Measurements from ENCODE around the gene SPATA24. TPM values are rescaled to one million over a fixed set of nuclear protein-coding genes. Genes with fewer than 3 reads are reported as not detected.

Gene SPATA24
- polyA plus RNA-seq, 1 donor from 2014 or later: 6.7 TPM

DNA sequence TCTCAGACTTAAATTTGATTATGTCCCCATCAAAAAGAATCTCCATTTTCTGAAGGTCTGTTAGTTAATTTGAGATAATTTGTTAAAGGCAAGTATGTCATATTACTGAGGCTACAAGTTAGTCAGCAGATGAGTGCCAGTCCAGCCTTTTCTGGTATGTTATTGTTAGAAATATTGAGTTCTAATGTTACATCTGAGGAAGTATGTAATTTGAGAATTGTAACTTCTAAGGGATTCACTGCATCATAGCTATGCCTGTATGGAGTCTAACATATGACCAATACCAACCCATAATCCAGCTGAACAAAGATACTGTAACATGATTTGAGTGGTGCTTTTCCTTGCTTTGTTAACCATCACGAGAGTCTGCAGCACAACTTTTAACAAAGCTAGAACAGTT lies 34.7 kb downstream of the SPATA24 start:
- Histone ChIP-seq H3K9me2 (ENCODE audit: insufficient read depth, low read length) (no peaks in the 10 kb centered on the region), H3K36me3 (ENCODE audit: insufficient read depth, low read length) (peaks cover 16% of the 10 kb centered on the region), H3K4me2 (ENCODE audit: low read length) (no peak overlapping the region), H3K27me3 (ENCODE audit: insufficient read depth, low read depth, low read length) (no peaks in the 10 kb centered on the region), H2AFZ (ENCODE audit: low read depth, low read length) (no peak overlapping the region), H3K4me3 (ENCODE audit: low read length) (no peak overlapping the region), H3F3A (ENCODE audit: insufficient read depth, low read length, poor library complexity, severe bottlenecking) (no peaks in the 10 kb centered on the region), H3K79me2 (replicated peaks; ENCODE audit: insufficient read depth, low read length) (no peaks in the 10 kb centered on the region), H4K20me1 (ENCODE audit: insufficient read depth) (no peaks in the 10 kb centered on the region), H3K9ac (ENCODE audit: low read length) (no peak overlapping the region), H3K9me3 (ENCODE audit: low read length) (no peaks in the 10 kb centered on the region), H3K27ac (ENCODE audit: low read length) (no peak overlapping the region)
- TF ChIP-seq RAD21 (conservative IDR thresholded peaks at IDR 0.05): no peak
- TF ChIP-seq, protein P1, sequence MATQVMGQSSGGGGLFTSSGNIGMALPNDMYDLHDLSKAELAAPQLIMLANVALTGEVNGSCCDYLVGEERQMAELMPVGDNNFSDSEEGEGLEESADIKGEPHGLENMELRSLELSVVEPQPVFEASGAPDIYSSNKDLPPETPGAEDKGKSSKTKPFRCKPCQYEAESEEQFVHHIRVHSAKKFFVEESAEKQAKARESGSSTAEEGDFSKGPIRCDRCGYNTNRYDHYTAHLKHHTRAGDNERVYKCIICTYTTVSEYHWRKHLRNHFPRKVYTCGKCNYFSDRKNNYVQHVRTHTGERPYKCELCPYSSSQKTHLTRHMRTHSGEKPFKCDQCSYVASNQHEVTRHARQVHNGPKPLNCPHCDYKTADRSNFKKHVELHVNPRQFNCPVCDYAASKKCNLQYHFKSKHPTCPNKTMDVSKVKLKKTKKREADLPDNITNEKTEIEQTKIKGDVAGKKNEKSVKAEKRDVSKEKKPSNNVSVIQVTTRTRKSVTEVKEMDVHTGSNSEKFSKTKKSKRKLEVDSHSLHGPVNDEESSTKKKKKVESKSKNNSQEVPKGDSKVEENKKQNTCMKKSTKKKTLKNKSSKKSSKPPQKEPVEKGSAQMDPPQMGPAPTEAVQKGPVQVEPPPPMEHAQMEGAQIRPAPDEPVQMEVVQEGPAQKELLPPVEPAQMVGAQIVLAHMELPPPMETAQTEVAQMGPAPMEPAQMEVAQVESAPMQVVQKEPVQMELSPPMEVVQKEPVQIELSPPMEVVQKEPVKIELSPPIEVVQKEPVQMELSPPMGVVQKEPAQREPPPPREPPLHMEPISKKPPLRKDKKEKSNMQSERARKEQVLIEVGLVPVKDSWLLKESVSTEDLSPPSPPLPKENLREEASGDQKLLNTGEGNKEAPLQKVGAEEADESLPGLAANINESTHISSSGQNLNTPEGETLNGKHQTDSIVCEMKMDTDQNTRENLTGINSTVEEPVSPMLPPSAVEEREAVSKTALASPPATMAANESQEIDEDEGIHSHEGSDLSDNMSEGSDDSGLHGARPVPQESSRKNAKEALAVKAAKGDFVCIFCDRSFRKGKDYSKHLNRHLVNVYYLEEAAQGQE (IDR thresholded peaks at IDR 0.05; ENCODE audit: borderline replicate concordance): no peak
- no peak for TF ChIP-seq EP300 (conservative IDR thresholded peaks at IDR 0.05; ENCODE audit: poor library complexity, severe bottlenecking)
- no peak for TF ChIP-seq EZH2 (IDR thresholded peaks at IDR 0.05; ENCODE audit: borderline replicate concordance, insufficient read depth, low read length, poor library complexity, severe bottlenecking)
- TF ChIP-seq TAF1 (IDR thresholded peaks at IDR 0.05; ENCODE audit: low read depth): no peak
- TF ChIP-seq, protein P2, sequence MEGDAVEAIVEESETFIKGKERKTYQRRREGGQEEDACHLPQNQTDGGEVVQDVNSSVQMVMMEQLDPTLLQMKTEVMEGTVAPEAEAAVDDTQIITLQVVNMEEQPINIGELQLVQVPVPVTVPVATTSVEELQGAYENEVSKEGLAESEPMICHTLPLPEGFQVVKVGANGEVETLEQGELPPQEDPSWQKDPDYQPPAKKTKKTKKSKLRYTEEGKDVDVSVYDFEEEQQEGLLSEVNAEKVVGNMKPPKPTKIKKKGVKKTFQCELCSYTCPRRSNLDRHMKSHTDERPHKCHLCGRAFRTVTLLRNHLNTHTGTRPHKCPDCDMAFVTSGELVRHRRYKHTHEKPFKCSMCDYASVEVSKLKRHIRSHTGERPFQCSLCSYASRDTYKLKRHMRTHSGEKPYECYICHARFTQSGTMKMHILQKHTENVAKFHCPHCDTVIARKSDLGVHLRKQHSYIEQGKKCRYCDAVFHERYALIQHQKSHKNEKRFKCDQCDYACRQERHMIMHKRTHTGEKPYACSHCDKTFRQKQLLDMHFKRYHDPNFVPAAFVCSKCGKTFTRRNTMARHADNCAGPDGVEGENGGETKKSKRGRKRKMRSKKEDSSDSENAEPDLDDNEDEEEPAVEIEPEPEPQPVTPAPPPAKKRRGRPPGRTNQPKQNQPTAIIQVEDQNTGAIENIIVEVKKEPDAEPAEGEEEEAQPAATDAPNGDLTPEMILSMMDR (IDR thresholded peaks at IDR 0.05; ENCODE audit: poor library complexity, severe bottlenecking): no peak
- TF ChIP-seq POLR2AphosphoS5 (IDR thresholded peaks at IDR 0.05): no peak

DNA sequence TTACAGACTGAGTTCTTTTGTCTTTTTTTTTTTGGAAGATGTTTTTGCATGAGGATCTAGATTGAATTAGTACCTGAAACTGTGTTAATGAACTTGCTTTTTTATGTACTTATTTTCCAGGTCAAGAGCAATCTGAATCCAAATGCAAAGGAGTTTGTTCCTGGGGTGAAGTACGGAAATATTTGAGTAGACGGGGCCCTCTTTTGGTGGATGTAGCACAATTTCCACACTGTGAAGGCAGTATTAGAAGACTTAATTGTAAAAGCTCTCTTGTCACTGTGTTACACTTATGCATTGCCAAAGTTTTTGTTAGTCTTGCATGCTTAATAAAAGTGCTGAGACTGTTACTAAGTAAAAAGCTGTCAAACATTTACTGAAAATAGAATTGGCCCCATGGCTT lies 35.3 kb downstream of the SPATA24 start:
- no peak overlapping the region for H2AFZ ChIP-seq (ENCODE audit: low read depth, low read length)
- no peaks in the 10 kb centered on the region for H3K27me3 ChIP-seq (ENCODE audit: insufficient read depth, low read depth, low read length)
- no peaks in the 10 kb centered on the region for H3F3A ChIP-seq (ENCODE audit: insufficient read depth, low read length, poor library complexity, severe bottlenecking)

More for the DNA sequence above, 35.3 kb downstream of the SPATA24 start:
- Histone ChIP-seq H3K9ac (ENCODE audit: low read length) (no peak overlapping the region), H4K20me1 (ENCODE audit: insufficient read depth) (no peaks in the 10 kb centered on the region), H3K4me2 (ENCODE audit: low read length) (no peak overlapping the region), H3K79me2 (replicated peaks; ENCODE audit: insufficient read depth, low read length) (no peaks in the 10 kb centered on the region), H3K4me3 (ENCODE audit: low read length) (no peak overlapping the region), H3K27ac (ENCODE audit: low read length) (no peak overlapping the region), H3K9me2 (ENCODE audit: insufficient read depth, low read length) (no peaks in the 10 kb centered on the region), H3K36me3 (ENCODE audit: insufficient read depth, low read length) (peaks cover 21% of the 10 kb centered on the region), H3K9me3 (ENCODE audit: low read length) (no peaks in the 10 kb centered on the region)
- TF ChIP-seq, protein P2 (IDR thresholded peaks at IDR 0.05; ENCODE audit: poor library complexity, severe bottlenecking): no peak
- TF ChIP-seq MXI1 (conservative IDR thresholded peaks at IDR 0.05; ENCODE audit: poor library complexity, severe bottlenecking) (no peak), EZH2 (IDR thresholded peaks at IDR 0.05; ENCODE audit: borderline replicate concordance, insufficient read depth, low read length, poor library complexity, severe bottlenecking) (no peak), EP300 (conservative IDR thresholded peaks at IDR 0.05; ENCODE audit: poor library complexity, severe bottlenecking) (no peak), RAD21 (conservative IDR thresholded peaks at IDR 0.05) (no peak), POLR2AphosphoS5 (IDR thresholded peaks at IDR 0.05) (no peak), SMC3 (conservative IDR thresholded peaks at IDR 0.05; ENCODE audit: poor library complexity) (no peak), TAF1 (IDR thresholded peaks at IDR 0.05; ENCODE audit: low read depth) (no peak)
- TF ChIP-seq, protein P1 (IDR thresholded peaks at IDR 0.05; ENCODE audit: borderline replicate concordance): no peak

Measured in neural cell (in vitro differentiated cells).